GM21825 (cell line): ENCODE results near the gene TPSAB1.
"Not testable (repeated sequence)": the region's sequence is repeated elsewhere in the genome, so short reads cannot be mapped to it uniquely, and the experiment has no call there.

Experiments used
- ATAC-seq: cut with Tn5 transposase; IDR thresholded peaks from one replicate; pipeline ENCODE4 v1.9.1; 2021; ENCODE audit warnings: mild to moderate bottlenecking, moderate library complexity; ENCODE audit not compliant: unreplicated experiment

TPSAB1 gene

GRCh38 chr16:1244881-1245280, 4.4 kb downstream of the TPSAB1 start:
- no peak for ATAC-seq

GRCh38 chr16:1245452-1246020, 5.0 kb downstream of the TPSAB1 start:
- no peak for ATAC-seq

- ATAC-seq = not testable (repeated sequence)
Observed at GRCh38 chr16:1247903-1248537, 7.5 kb downstream of the TPSAB1 start.

- not testable (repeated sequence) for ATAC-seq
Observed at GRCh38 chr16:1249031-1249755, 8.7 kb downstream of the TPSAB1 start.

GRCh38 chr16:1253701-1254364, 13.3 kb downstream of the TPSAB1 start:
- not testable (repeated sequence) for ATAC-seq

GRCh38 chr16:1254821-1255220, 14.3 kb downstream of the TPSAB1 start:
- not testable (repeated sequence) for ATAC-seq

GRCh38 chr16:1255276-1256122, 15.0 kb downstream of the TPSAB1 start, which contains the start of gene TPSD1:
Gene TPSD1, plus strand, starts transcription at chr16:1256069. Its CDS starts 212 bp downstream, at chr16:1256281.
- not testable (repeated sequence) for ATAC-seq

- ATAC-seq = not testable (repeated sequence)
Observed at GRCh38 chr16:1256296-1256873, 15.9 kb downstream of the TPSAB1 start.

GRCh38 chr16:1256874-1257322, 16.4 kb downstream of the TPSAB1 start:
- ATAC-seq = no peak

GRCh38 chr16:1257561-1258224, 17.2 kb downstream of the TPSAB1 start:
- ATAC-seq = no peak

- ATAC-seq = no peak
Observed at GRCh38 chr16:1258225-1258600, 17.7 kb downstream of the TPSAB1 start.

GRCh38 chr16:1258906-1259759, 18.6 kb downstream of the TPSAB1 start:
- ATAC-seq = no peak

GRCh38 chr16:1259760-1260068, 19.2 kb downstream of the TPSAB1 start:
- no peak for ATAC-seq

GRCh38 chr16:1260101-1260680, 19.7 kb downstream of the TPSAB1 start:
- ATAC-seq = no peak

GRCh38 chr16:1261131-1261892, 20.8 kb downstream of the TPSAB1 start:
- ATAC-seq = no peak

GRCh38 chr16:1262210-1262845, 21.8 kb downstream of the TPSAB1 start:
- ATAC-seq = no peak

- no peak for ATAC-seq
Observed at GRCh38 chr16:1262846-1263221, 22.3 kb downstream of the TPSAB1 start.
